Vagina (tissue), 2 donors: Measurements from ENCODE around the gene PPP1R2. TPM values are rescaled to one million over a fixed set of nuclear protein-coding genes. Genes with fewer than 3 reads are reported as not detected.
"Not testable (repeated sequence)": the region's sequence is repeated elsewhere in the genome, so short reads cannot be mapped to it uniquely, and the experiment has no call there.

Experiments used
- DNase-seq, 2 donors: peaks; one replicate each; pipeline ENCODE4 v3.0.0-alpha.2; 2017; ENCODE audit errors: extremely low spot score in 2 of 2
- H3K27ac ChIP-seq: fragments of 200-600 bp; sonication (generic); one replicate; pipeline ENCODE4 v1.5.1; 2019
- H3K27me3 ChIP-seq: fragments of 200-600 bp; sonication (generic); one replicate; pipeline ENCODE4 v1.5.1; 2019
- H3K36me3 ChIP-seq, 2 donors: fragments of 200-600 bp; sonication (generic); one replicate each; pipeline ENCODE4 v1.5.1; 2017 to 2019
- H3K4me1 ChIP-seq: fragments of 200-600 bp; sonication (generic); one replicate; pipeline ENCODE4 v1.5.1; 2019
- H3K4me3 ChIP-seq, 2 donors: fragments of 200-600 bp; sonication (generic); 1 replicate in 1 of 2; 2 replicates in 1 of 2; pipeline ENCODE4 v1.5.1; 2016 to 2019
- H3K9me3 ChIP-seq: fragments of 200-600 bp; sonication (generic); one replicate; pipeline ENCODE4 v1.5.1; 2019
- POLR2A ChIP-seq, 2 donors: fragments of 450-650 bp; IDR thresholded peaks; one replicate each; pipeline ENCODE4 v1.6.1; 2017; ENCODE audit warnings: antibody characterized with exemption in 2 of 2, mild to moderate bottlenecking in 2 of 2, moderate library complexity in 2 of 2
- POLR2AphosphoS5 ChIP-seq, 2 donors: sonication (generic); formaldehyde crosslinking; IDR thresholded peaks; one replicate each; pipeline ENCODE4 v1.9.0; 2017; ENCODE audit warnings: antibody characterized with exemption in 2 of 2, mild to moderate bottlenecking in 2 of 2, low read depth in 1 of 2; ENCODE audit not compliant: insufficient read depth in 1 of 2
- intact Hi-C: fragments of 100-400 bp; cut with DNase I; formaldehyde crosslinking; loops from one replicate; pipeline ENCODE4 v1.15.1; 2023
- total RNA-seq: library from RNA; depleted of rRNA; stranded (reverse); fragments of >200 nt; gene quantifications from one replicate; pipeline ENCODE4 v1.2.3, GENCODE V29; 2016
- TF ChIP-seq, protein P1 (sequence below), 3 experiments: fragments of 450-650 bp in 2 of 3; fragments of 200-600 bp in 1 of 3; sonication (generic) in 1 of 3; IDR thresholded peaks; one replicate each; pipeline ENCODE4 v1.5.1; 2017 to 2019; ENCODE audit warnings: antibody characterized with exemption in 3 of 3, mild to moderate bottlenecking in 2 of 3, moderate library complexity in 2 of 3

Gene PPP1R2
- total RNA-seq, 1 donor from 2014 or later = 98.0 TPM

GRCh38 chr3:195524171-195524896 is 18.8 kb downstream of the PPP1R2 start:
- Histone ChIP-seq H3K4me1 (peaks cover 5% of the 10 kb centered on the region), H3K27ac (no peak overlapping the region), H3K9me3 (no peaks in the 10 kb centered on the region), H3K36me3 (peaks cover 4 to 18% of the 10 kb centered on the region in 2 donors), H3K27me3 (no peaks in the 10 kb centered on the region), H3K4me3 (no peak overlapping the region)
- TF ChIP-seq, protein P1, sequence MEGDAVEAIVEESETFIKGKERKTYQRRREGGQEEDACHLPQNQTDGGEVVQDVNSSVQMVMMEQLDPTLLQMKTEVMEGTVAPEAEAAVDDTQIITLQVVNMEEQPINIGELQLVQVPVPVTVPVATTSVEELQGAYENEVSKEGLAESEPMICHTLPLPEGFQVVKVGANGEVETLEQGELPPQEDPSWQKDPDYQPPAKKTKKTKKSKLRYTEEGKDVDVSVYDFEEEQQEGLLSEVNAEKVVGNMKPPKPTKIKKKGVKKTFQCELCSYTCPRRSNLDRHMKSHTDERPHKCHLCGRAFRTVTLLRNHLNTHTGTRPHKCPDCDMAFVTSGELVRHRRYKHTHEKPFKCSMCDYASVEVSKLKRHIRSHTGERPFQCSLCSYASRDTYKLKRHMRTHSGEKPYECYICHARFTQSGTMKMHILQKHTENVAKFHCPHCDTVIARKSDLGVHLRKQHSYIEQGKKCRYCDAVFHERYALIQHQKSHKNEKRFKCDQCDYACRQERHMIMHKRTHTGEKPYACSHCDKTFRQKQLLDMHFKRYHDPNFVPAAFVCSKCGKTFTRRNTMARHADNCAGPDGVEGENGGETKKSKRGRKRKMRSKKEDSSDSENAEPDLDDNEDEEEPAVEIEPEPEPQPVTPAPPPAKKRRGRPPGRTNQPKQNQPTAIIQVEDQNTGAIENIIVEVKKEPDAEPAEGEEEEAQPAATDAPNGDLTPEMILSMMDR (IDR thresholded peaks at IDR 0.05) = no peak
- TF ChIP-seq POLR2AphosphoS5 (IDR thresholded peaks at IDR 0.05; ENCODE audit: insufficient read depth in 1 of 2, low read depth in 1 of 2) (no peak), POLR2A (IDR thresholded peaks at IDR 0.05) (no peak)
- DNase-seq = no peak
- intact Hi-C loops = loop anchor here (10.0 kb wide), 1 partner anchor 850 kb away; the partner anchor contains the start of gene LSG1

- H3K27ac ChIP-seq = no peak overlapping the region
- no peaks in the 10 kb centered on the region for H3K27me3 ChIP-seq
- intact Hi-C loops = loop anchor here (2.0 to 10.0 kb wide), 2 partner anchors 252 to 848 kb away; partner anchors contain the start of genes LSG1 and XXYLT1
- peaks cover 5% of the 10 kb centered on the region for H3K4me1 ChIP-seq
- TF ChIP-seq POLR2A (IDR thresholded peaks at IDR 0.05) (no peak), POLR2AphosphoS5 (IDR thresholded peaks at IDR 0.05; ENCODE audit: insufficient read depth in 1 of 2, low read depth in 1 of 2) (peak in 1 of 2 donors; percentile 54)
- TF ChIP-seq, protein P1 (IDR thresholded peaks at IDR 0.05) = peak; percentile 62 to 83 (median 75)
- no peaks in the 10 kb centered on the region for H3K9me3 ChIP-seq
- no peak overlapping the region for H3K4me3 ChIP-seq
- H3K36me3 ChIP-seq = peaks cover 4 to 34% of the 10 kb centered on the region in 2 donors
- no peak for DNase-seq
Observed at GRCh38 chr3:195522254-195523023, 20.7 kb downstream of the PPP1R2 start.

DNA sequence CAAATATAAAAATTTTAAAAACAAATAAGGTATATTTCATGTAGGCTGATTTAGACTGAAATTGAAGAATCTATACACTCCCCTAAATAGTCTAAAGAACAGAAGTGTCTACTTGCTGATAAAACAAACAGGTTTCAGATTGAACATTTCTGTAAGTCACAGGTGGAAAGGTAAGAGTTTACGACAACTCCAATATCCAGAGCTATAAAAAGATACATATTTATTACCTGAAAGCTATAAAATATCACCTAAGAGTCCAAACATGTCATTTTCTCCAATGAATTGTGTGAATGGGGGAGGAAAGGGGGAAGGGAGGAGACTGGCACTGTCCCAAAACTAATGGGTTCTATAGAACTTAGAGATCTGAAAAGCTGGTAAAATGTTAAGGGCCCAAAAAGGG is 26.1 kb downstream of the PPP1R2 start:
- no peaks in the 10 kb centered on the region for H3K27me3 ChIP-seq
- no peaks in the 10 kb centered on the region for H3K9me3 ChIP-seq
- TF ChIP-seq POLR2A (IDR thresholded peaks at IDR 0.05) = no peak
- no peaks in the 10 kb centered on the region for H3K4me1 ChIP-seq
- H3K36me3 ChIP-seq = peaks cover 0 to 49% of the 10 kb centered on the region in 2 donors
- no peak overlapping the region for H3K4me3 ChIP-seq
- intact Hi-C loops = no loop called here
- no peak for DNase-seq
- H3K27ac ChIP-seq = no peak overlapping the region

- H3K4me1 ChIP-seq, intact Hi-C loops, DNase-seq, H3K4me3 ChIP-seq, H3K27ac ChIP-seq, H3K27me3 ChIP-seq, H3K9me3 ChIP-seq: not testable (repeated sequence)
- peaks cover 0 to 49% of the 10 kb centered on the region in 2 donors for H3K36me3 ChIP-seq
Observed at GRCh38 chr3:195514610-195515235, 28.4 kb downstream of the PPP1R2 start.

DNA sequence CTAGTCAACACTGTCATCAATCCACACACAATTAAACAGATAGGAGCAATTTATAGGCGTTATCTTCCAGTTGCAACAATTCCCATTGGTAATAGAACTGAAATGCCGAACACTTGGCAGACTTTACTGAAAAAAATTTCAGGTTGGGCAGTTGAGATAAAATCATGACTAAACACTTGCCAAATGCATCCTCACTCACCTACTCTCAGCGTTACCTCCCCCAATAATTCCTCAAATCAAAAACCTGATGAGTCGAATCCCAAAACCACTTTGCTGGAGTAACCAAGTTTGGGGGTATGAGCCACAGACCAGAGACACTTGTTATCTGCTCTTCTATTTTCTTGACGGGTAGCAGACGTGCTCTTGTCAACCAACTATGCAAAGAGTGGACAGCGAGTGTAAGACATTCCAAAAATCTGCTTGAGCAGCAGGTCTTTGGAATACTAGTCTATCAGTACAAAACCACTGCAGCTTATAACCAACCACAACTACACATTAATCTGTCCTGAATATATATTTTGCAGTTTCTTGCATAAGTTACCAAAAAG is 30.3 kb downstream of the PPP1R2 start:
- DNase-seq = no peak
- H3K4me3 ChIP-seq = no peak overlapping the region
- no peaks in the 10 kb centered on the region for H3K4me1 ChIP-seq
- TF ChIP-seq POLR2AphosphoS5 (IDR thresholded peaks at IDR 0.05; ENCODE audit: insufficient read depth in 1 of 2, low read depth in 1 of 2) (no peak), POLR2A (IDR thresholded peaks at IDR 0.05) (no peak)
- TF ChIP-seq, protein P1 (IDR thresholded peaks at IDR 0.05) = no peak
- H3K9me3 ChIP-seq = no peaks in the 10 kb centered on the region
- intact Hi-C loops = no loop called here
- no peaks in the 10 kb centered on the region for H3K27me3 ChIP-seq
- H3K36me3 ChIP-seq = peaks cover 0 to 38% of the 10 kb centered on the region in 2 donors
- no peak overlapping the region for H3K27ac ChIP-seq
